ENCODE data around the gene MMP23B.

DNA sequence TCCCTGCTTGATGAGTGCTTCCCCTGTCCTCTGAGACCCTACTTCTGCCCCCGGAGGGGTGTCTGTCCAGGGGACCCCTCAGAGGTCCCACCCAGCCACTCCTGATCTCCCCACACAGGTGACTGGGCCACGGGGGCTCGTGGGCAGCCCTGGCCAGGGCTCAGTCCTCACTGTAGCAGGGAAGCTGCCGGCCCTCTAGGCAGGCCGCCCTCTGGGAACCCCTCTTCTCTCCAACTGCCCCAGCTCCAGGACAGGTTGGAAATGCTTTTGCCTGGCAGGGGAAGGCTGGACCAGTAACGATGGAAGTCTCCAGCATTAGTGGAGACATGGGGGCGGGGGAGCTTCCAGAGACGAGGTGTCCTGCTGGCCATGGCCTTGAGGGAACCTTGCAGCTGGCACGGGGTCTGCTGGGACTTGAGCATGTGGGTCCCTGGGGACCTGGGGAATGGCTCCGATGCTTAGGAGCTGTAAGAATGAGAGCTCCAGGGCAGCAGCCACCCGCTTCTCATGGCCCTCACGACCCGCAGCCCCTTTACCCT lies 28.9 kb upstream of the MMP23B start:
- TF ChIP-seq, protein P1, sequence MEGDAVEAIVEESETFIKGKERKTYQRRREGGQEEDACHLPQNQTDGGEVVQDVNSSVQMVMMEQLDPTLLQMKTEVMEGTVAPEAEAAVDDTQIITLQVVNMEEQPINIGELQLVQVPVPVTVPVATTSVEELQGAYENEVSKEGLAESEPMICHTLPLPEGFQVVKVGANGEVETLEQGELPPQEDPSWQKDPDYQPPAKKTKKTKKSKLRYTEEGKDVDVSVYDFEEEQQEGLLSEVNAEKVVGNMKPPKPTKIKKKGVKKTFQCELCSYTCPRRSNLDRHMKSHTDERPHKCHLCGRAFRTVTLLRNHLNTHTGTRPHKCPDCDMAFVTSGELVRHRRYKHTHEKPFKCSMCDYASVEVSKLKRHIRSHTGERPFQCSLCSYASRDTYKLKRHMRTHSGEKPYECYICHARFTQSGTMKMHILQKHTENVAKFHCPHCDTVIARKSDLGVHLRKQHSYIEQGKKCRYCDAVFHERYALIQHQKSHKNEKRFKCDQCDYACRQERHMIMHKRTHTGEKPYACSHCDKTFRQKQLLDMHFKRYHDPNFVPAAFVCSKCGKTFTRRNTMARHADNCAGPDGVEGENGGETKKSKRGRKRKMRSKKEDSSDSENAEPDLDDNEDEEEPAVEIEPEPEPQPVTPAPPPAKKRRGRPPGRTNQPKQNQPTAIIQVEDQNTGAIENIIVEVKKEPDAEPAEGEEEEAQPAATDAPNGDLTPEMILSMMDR (IDR thresholded peaks at IDR 0.05; ENCODE audit: borderline replicate concordance, extremely low read depth, low read length, poor library complexity, severe bottlenecking) = no peak
- no peak for TF ChIP-seq EZH2 (IDR thresholded peaks at IDR 0.05; ENCODE audit: borderline replicate concordance, low read depth, low read length, severe bottlenecking)
